ENCODE measurements around the gene PCNX2.
A peak's percentile ranks its signal among the peaks of the same experiment; 100 is the strongest.

Gene PCNX2

DNA sequence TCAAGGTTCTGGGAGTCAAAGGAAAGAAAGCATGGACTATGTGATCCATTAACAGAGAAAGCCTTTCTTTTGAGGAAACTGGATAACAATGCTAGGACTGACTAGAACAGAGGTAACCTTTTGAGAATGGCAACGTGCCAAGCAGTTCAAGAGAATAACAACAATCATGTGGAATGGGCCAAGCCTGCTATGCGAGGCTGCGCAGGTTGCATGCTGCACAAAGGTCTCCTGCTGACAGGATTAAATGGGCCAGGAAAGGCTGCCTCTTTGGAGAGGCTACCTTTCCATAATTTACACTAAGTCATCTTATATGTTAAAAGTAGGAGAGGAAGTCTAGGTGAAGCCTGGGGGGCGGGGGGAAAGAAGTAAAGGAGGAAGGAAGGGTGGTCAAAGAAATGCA is 5.8 kb downstream of the PCNX2 start:
- Histone ChIP-seq H3K27me3 (replicated peaks; ENCODE audit: insufficient read depth, low read length) (no peaks in the 10 kb centered on the region), H3K4me2 (ENCODE audit: low read depth, low read length) (no peak overlapping the region), H3K9ac (ENCODE audit: low read length) (no peak overlapping the region), H3K9me3 (replicated peaks; ENCODE audit: insufficient read depth, low read length) (no peaks in the 10 kb centered on the region), H3F3A (ENCODE audit: insufficient read depth, low read length) (no peaks in the 10 kb centered on the region), H3K79me2 (ENCODE audit: low read length) (peaks cover 36% of the 10 kb centered on the region), H3K4me3 (ENCODE audit: low read length) (no peak overlapping the region), H3K9me2 (replicated peaks; ENCODE audit: insufficient read depth, low read length) (no peaks in the 10 kb centered on the region), H3K36me3 (replicated peaks; ENCODE audit: insufficient read depth, low read length) (no peaks in the 10 kb centered on the region), H4K20me1 (ENCODE audit: insufficient read depth, low read length) (no peaks in the 10 kb centered on the region), H2AFZ (ENCODE audit: low read length) (no peak overlapping the region), H3K4me1 (ENCODE audit: low read length) (peaks cover 5% of the 10 kb centered on the region), H3K27ac (ENCODE audit: low read length) (no peak overlapping the region)
- no peak for TF ChIP-seq EZH2phosphoT487 (IDR thresholded peaks at IDR 0.05; ENCODE audit: low read length)
- no peak for TF ChIP-seq CTCF (IDR thresholded peaks at IDR 0.05; ENCODE audit: low read length)
- TF ChIP-seq EZH2 (optimal IDR thresholded peaks at IDR 0.05; ENCODE audit: low read depth, low read length): no peak
- DNase-seq: no peak

- TF ChIP-seq EZH2 (optimal IDR thresholded peaks at IDR 0.05; ENCODE audit: low read depth, low read length) (no peak), CTCF (IDR thresholded peaks at IDR 0.05; ENCODE audit: low read length) (no peak), EZH2phosphoT487 (IDR thresholded peaks at IDR 0.05; ENCODE audit: low read length) (no peak)
- peaks cover 21% of the 10 kb centered on the region for H3K4me1 ChIP-seq (ENCODE audit: low read length)
- no peaks in the 10 kb centered on the region for H3K36me3 ChIP-seq (replicated peaks; ENCODE audit: insufficient read depth, low read length)
- no peak for DNase-seq
- no peaks in the 10 kb centered on the region for H3K27me3 ChIP-seq (replicated peaks; ENCODE audit: insufficient read depth, low read length)
- H2AFZ ChIP-seq (ENCODE audit: low read length): no peak overlapping the region
- H3K4me3 ChIP-seq (ENCODE audit: low read length): no peak overlapping the region
- no peak overlapping the region for H3K9ac ChIP-seq (ENCODE audit: low read length)
- H3F3A ChIP-seq (ENCODE audit: insufficient read depth, low read length): peaks cover 16% of the 10 kb centered on the region
- H3K79me2 ChIP-seq (ENCODE audit: low read length): peaks cover 20% of the 10 kb centered on the region
- H3K9me3 ChIP-seq (replicated peaks; ENCODE audit: insufficient read depth, low read length): no peaks in the 10 kb centered on the region
- no peaks in the 10 kb centered on the region for H4K20me1 ChIP-seq (ENCODE audit: insufficient read depth, low read length)
- H3K27ac ChIP-seq (ENCODE audit: low read length): no peak overlapping the region
- H3K9me2 ChIP-seq (replicated peaks; ENCODE audit: insufficient read depth, low read length): no peaks in the 10 kb centered on the region
- H3K4me2 ChIP-seq (ENCODE audit: low read depth, low read length): peak overlapping the region; percentile 47
Observed at GRCh38 chr1:233282582-233282886, 13.0 kb downstream of the PCNX2 start.

- Histone ChIP-seq H3K4me3 (ENCODE audit: low read length) (no peak overlapping the region), H3K4me2 (ENCODE audit: low read depth, low read length) (peak overlapping the region; percentile 47), H3K36me3 (replicated peaks; ENCODE audit: insufficient read depth, low read length) (no peaks in the 10 kb centered on the region), H4K20me1 (ENCODE audit: insufficient read depth, low read length) (no peaks in the 10 kb centered on the region), H3F3A (ENCODE audit: insufficient read depth, low read length) (peaks cover 16% of the 10 kb centered on the region), H3K9me3 (replicated peaks; ENCODE audit: insufficient read depth, low read length) (no peaks in the 10 kb centered on the region), H2AFZ (ENCODE audit: low read length) (no peak overlapping the region), H3K9ac (ENCODE audit: low read length) (no peak overlapping the region), H3K9me2 (replicated peaks; ENCODE audit: insufficient read depth, low read length) (no peaks in the 10 kb centered on the region), H3K27me3 (replicated peaks; ENCODE audit: insufficient read depth, low read length) (no peaks in the 10 kb centered on the region), H3K27ac (ENCODE audit: low read length) (peak overlapping the region; percentile 31; the same call in 1 of the 2 replicates), H3K4me1 (ENCODE audit: low read length) (peaks cover 21% of the 10 kb centered on the region), H3K79me2 (ENCODE audit: low read length) (peaks cover 20% of the 10 kb centered on the region)
- TF ChIP-seq EZH2phosphoT487 (IDR thresholded peaks at IDR 0.05; ENCODE audit: low read length): no peak
- peak; percentile 84 for DNase-seq
Observed at GRCh38 chr1:233281711-233282581, 13.6 kb downstream of the PCNX2 start.

- peaks cover 20% of the 10 kb centered on the region for H3K79me2 ChIP-seq (ENCODE audit: low read length)
- no peak overlapping the region for H3K4me2 ChIP-seq (ENCODE audit: low read depth, low read length)
Observed at GRCh38 chr1:233279971-233280370, 15.6 kb downstream of the PCNX2 start.

More at GRCh38 chr1:233279971-233280370, 15.6 kb downstream of the PCNX2 start:
- TF ChIP-seq EZH2phosphoT487 (IDR thresholded peaks at IDR 0.05; ENCODE audit: low read length) (no peak), CTCF (IDR thresholded peaks at IDR 0.05; ENCODE audit: low read length) (no peak), EZH2 (optimal IDR thresholded peaks at IDR 0.05; ENCODE audit: low read depth, low read length) (no peak)
- Histone ChIP-seq H3K36me3 (replicated peaks; ENCODE audit: insufficient read depth, low read length) (no peaks in the 10 kb centered on the region), H2AFZ (ENCODE audit: low read length) (no peak overlapping the region), H3K27ac (ENCODE audit: low read length) (no peak overlapping the region), H3K9ac (ENCODE audit: low read length) (no peak overlapping the region), H3K9me3 (replicated peaks; ENCODE audit: insufficient read depth, low read length) (no peaks in the 10 kb centered on the region), H4K20me1 (ENCODE audit: insufficient read depth, low read length) (no peaks in the 10 kb centered on the region), H3K4me1 (ENCODE audit: low read length) (peaks cover 21% of the 10 kb centered on the region), H3K27me3 (replicated peaks; ENCODE audit: insufficient read depth, low read length) (no peaks in the 10 kb centered on the region), H3F3A (ENCODE audit: insufficient read depth, low read length) (peaks cover 16% of the 10 kb centered on the region), H3K9me2 (replicated peaks; ENCODE audit: insufficient read depth, low read length) (no peaks in the 10 kb centered on the region), H3K4me3 (ENCODE audit: low read length) (no peak overlapping the region)
- DNase-seq: no peak
